Measurements from ENCODE around the gene SUN2.
A peak's percentile ranks its signal among the peaks of the same experiment; 100 is the strongest.

SUN2 gene

DNA sequence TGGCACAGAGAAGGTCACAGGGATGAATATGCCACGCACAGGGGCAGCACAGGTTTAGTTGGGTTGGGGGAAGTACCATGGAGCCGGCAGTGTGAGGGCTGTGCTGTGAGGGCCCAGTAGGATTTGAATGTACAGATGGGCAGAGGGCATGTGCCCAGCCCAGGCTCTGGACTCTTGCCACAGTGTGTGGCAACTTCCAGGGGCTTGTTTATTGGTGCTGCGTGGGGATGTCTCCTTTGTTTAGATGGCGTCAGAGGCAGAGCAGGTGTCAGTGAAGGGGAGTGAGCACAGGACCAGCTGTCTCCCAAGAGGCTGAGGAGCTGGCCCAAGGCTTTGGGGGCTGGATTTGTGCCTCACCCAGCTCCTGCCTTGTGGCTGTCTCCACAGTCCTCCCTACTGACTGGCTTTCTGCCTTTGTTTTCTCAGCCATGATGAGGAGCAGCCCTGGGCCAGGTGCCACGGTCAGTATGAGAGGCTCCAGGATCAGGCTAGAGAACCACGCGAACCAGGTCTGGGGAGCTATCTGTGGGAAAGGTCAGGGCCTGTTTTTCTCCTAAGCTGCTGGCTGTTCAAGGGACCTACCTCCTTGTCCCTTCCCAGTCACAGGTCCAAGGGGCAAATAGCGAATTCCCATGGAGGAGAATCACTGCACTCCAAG, 21.9 kb downstream of the SUN2 start:
- no peak for DNase-seq

DNA sequence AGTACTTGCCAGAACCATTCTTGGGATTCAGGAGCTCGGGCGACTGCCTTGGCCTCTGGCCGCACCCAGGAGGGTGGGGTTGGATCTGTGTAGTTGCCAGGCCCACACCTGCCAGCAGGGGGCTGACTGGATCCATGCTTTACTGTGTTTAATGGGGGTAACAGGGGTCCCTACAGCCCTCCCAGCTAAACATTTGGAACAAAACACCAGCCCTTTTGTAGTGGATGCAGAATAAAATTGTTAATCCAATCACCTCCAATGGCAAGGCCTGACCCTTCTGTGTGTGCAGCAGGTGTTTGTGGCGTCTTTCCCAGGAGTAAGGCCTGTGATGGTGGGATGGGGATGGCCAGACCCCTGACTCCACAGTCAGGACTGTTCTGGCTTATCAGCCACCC, 22.5 kb downstream of the SUN2 start:
- DNase-seq = peak; percentile 64

DNA sequence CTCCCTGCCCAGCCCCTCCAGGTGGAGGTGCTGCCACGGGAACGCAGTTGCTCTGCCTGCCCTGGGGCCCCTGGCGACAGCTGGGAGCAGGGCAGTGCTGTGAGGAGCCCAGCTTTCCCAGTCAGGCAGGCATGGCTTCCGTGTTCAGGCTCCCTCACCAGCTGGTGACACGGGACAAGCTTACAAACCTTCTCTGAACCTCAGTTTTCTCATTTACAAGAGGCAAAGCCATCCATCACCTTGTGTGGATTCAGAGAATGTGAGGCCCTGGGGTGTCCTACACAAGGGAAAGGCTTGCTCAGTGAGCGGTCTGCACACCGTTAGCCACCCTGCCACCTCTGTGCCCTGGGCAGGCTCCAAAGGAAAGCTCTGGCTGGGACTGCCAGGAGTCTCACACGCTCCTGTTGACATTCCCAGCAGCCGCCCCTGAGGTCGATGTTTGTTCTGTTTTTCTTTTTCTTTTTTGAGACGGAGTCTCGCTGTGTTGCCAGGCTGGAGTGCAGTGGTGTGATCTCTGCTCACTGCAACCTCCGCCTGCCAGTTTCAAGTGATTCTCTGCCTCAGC, 23.5 kb downstream of the SUN2 start:
- no peak for DNase-seq

DNA sequence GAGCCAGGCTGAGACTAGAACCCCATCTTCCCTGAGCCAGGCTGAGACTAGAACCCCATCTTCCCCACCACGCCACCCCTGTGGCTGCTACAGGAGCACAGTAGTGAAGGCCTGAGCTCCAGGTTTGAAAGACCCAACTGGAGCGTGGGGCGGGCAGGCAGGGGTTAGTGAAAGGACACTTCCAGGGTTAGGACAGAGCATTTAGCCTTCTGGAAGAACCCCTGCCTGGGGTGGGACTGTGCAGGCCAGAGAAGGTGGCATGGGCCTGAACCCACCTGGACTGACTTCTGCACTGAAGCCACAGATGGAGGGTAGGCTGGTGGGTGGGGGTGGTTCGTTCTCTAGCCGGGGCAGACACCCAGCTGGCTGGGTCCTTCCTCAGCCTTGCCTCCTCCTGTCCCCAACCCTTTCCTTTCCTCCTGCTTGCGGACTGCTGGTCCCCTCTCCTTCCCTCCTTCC, 24.1 kb downstream of the SUN2 start:
- DNase-seq = no peak

DNA sequence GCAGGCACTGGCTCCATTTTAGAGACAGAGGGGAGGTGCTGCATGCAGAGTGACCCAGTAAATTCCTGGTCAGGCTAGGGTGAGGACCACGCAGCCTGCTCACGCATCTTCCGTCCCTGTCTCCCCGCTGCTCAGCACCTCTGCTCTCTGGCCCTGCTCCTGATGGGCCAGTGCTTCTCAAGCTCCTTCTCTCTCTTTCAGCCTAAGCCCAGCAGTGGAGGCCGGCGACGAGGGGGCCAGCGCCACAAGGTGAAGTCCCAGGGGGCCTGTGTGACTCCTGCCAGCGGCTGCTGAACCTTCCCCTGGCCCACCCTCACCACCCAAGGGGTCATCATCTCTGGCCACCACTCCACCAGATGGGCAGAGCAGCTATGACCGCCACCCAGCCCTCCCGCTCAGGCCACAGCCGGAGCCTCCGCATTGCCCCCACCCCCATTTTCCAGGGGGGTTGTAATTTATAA, 25.4 kb downstream of the SUN2 start:
- DNase-seq = no peak

DNA sequence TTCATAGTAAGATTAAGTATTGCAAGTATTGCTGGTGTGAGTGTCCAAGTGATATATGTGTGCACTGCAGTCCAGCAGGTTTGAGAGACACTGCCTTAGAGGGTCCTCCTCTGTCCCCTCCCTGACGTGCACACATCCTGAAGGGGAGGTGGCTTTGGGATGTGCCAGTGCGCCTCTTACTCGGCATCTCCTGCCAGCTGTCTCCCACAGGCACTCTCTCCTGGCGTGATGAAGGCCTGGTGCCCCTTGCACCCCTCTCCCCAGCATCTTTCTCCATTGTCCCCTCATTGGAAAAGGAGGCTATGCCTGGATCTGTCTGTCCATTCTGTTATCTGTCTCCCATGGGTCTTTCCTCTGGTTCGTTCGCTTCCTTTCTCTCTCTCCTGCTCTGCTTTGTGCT, 25.9 kb downstream of the SUN2 start:
- DNase-seq = no peak

DNA sequence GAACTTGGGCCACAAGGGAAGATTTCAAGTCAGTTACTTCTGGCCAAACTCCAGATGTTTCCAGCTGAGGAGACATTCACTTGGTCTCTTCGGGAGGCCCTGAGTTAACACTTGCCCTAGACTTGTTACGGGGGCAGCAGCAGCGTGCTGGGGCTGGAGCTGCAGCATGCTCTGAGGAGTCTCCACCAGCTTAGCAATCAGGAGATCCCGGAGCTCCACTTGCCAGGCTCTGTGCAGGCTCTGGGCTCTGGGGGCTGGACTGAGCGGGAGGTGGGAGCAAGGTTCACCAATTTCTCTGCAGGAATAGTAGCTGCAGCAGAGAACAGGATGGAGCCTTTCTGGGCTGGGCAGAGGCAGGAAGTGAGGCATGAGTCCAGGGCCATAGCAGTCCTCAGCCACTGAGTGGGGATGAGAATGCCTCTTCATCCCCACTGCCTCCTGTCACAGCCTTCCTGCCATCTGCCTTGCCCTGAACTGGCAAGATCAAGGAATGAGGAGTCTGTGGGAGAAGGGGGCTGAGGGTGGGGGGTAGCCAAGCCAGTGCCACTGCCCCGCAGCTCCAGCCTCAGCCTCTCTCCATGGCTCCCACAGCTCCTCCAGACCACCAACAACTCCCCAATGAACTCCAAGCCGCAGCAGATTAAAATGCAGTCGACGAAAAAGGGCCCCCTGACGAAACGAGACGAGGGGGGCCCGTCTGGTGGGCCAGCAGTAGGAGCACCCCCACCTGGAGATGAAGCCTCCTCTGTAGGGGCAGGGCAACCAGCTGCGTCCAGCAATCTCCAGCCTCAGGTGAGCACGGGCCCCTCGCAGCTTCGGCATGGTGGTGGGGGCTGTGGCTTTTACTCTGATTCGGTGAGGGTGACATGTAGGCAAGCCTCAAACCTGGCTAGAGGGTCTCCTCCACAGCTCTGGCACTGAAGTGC, 26.7 kb downstream of the SUN2 start:
- no peak for DNase-seq

DNA sequence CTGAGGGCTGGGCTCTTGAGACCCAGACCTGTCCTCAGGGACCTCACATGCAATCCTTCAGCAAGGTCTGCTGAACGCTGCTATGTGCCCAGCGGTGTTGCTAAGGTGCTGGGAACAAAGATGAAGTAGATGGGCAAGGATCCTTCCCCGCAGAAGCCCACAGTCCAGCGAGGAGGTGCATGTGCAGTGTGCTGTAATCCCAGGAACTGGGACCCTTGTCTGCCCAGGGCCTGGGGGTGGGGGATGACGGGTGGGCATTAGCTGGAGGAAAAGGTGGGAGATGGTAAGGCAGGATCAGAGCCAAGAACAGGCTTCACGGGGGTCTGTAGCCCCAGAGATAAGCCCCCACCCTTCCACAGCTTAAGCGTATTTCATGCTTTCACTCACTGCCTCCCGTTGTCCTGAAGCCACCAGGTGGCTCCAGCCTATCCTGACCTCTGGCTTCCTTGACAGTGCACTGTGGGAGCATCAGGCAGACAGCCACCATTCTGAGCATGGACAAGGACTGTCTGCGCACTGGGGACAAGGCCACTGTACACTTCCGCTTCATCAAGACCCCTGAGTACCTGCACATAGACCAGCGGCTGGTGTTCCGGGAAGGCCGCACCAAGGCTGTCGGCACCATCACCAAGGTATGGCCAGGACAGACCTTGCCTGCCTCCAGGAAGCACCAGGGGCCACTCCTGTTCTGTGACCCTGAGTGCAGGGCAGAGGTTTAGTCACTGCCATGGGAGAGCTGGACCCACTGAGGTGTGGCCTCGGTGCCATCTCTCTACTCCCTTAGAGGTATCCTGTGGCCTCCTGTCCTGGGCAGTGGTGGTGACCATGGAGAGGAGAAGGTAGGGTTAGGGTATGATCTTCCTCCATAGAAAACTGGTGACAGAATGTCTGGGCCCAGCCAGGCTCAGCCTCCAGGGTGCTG, 28.0 kb downstream of the SUN2 start:
- no peak for DNase-seq

DNA sequence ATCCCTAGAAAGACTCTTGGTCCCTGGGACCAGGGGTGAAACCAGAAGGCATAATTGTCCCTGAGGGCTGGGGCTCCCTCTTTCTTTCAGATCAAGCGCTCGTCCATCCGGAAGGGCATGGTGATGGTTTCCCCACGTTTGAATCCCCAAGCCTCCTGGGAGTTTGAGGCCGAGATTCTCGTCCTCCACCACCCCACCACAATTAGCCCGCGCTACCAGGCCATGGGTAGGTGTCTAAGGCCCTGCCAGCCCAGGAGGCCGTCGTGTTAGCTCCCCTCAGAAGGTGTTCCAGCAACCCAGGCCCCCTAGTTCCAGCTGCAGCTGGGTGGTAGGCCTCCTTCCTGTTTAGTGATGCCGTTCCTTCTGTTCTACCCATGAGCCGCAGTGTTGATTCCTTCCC, 28.7 kb downstream of the SUN2 start:
- DNase-seq = no peak

DNA sequence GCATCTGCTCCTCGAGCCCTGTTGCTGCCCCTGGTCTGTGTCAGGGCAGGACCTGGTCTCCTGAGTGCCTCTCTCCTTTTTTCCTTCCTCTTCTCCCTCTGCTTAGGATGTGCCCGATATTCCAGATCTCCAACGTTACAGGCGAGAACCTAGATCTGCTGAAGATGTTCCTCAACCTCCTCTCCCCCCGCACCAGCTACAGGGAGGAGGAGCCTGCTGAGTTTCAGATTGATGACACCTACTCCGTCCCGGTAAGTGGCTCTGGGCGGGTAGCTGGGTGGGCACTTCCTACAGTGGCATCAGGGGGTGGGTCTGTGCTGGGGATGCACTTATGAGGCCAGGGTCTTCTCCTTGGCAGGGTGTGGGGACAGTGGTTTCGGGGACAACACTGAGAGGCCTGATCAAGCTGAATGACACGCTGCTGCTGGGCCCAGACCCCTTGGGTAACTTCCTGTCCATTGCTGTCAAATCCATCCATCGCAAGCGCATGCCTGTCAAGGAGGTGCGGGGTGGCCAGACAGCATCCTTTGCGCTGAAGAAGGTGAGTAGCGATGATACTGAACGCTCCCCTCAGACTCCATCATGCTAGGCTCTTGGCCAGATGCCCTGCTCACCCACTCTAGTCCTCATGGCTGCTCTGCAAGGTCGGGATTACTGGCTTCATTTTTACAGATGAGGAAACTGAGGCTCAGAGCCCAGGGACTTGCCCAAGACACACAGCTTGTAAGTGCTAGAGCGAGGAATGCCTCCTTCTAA, 29.7 kb downstream of the SUN2 start:
- DNase-seq = no peak

DNA sequence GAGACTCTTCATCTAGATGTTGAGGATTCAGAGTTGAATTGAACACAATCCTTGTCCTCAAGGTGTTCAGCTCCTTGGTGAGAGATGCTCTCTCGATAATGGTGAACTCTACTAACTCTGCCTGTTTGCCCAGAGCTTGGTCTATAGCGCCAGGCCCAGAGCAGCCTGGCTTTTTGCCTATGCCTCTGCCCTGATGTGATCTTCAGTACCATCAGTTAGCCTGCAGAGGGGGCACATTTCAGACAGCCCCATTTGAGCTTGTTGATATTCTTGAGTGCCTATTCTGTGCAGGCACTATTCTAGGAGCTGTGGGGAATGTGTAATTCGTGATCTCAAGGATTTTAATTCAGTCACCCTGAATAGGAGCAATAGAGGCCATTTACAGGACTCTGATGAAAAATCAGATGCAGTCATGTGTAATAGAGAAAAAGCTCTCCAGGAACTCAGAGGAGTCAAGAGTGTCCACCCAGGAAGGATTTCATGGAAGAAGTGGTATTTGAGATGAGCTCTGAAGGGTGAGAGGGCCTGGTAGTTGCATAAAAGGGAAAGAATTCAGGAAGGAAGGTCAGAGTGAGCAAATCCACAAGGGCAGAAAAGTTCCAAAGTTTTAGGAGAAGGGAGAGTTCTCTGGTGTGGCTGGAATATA, 30.7 kb downstream of the SUN2 start:
- DNase-seq = no peak

DNA sequence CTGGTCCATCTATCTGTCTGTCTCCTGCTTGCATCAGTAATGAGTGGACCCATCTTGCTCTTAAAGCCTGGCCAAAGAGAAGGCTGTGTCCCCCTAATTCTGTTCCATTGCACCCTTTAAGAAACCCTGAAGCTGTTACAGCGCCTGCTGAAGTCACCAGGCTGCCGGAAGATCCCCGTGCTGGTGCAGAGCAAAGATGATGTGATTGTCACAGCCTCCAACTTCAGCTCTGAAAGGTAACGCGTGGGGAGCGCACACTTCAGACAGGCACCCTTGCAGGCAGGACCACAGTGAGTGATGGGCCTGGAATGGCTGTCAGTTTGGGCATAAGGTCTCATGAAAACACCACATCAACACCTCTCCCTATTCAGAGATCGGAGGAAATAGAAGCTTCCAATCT, 31.6 kb downstream of the SUN2 start:
- DNase-seq = no peak

DNA sequence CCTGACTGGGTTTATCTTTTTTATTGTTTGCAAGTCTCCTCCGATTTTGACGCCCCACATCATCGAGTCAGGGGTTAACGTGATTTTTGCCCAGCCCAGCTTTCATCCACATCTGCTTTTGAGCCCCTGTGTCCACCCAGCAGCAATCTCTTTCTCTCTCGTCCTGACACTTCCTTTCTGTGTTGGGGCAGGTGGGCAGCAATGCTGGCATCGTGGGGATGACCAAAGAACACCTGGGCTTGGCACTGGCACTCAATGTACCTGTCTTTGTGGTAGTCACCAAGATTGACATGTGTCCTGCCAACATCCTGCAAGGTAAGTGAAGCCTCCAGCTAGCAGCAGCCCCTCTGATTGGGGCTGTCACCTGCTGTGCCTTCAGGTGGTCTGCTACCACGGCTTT, 34.2 kb downstream of the SUN2 start:
- DNase-seq = no peak

DNA sequence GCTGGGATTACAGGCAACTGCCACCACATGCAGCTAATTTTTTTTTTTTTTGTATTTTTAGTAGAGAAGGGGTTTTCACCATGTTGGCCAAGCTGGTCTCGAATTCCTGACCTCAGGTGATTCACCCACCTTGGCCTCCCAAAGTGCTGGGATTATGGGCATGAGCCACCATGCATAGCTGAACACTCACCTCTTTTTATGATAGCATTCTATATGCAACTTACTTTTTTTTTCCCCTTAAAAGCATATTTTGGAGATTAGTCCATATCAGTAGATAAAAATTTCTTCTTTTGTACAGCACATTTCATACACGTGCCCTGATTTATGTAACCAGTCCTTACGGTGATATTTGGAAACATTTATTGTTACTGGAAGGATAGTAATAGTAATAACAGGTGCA, 35.4 kb downstream of the SUN2 start:
- DNase-seq = no peak

DNA sequence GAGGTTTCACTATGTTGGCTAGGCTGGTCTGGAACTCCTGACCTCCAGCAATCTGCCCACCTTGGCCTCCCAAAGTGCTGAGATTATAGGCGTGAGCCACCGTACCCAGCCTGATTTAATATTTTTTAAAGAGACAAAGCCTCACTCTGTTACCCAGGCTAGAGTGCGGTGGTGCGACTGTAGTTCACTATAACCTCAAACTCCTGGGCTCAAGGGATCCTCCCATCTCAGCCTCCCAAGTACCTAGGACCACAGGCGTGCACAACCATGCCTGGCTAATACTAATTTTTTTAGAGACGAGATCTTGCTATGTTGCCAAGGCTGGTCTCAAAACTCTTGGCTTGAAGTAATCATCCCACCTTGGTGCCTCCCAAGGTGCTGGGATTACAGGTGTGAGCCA, 36.6 kb downstream of the SUN2 start:
- no peak for DNase-seq

DNA sequence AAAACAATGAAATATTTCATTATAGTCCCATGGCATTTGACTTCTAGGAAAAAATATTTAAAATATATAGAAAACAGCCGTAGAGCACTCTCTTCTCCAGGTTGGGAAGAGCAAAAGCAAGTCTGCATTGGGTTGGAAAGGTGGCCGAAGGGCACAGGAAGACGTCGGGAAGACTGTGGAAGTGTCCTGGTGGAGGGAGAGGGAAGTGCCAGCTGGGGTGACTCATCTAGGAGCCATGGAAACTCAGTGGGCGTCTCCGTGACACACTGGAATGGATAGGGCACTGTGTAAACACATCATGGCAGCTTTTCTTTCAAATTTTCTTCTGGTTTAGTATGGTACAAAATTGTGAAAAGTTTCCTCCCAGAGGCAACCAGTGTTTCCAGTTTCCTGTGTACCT, 37.4 kb downstream of the SUN2 start:
- no peak for DNase-seq

DNA sequence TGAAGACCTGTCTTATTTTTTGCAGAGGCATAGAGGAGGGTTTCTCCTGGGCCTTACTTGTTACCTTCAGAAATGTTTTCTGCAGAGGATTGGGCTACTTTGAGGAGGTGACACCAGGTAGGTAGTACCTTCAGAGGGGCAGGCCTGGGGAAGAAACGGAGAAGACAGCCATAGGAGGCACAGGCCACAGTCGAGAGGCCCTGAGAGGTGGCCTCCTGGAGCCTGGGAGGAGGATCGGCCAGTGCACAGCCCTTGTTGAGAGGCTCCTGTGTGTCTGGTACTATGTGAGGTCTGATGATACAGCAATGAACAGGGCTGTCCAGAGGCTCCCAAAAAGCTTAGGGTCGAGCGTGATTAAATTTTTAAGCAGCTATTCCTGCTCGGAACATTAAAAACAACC, 38.6 kb downstream of the SUN2 start:
- no peak for DNase-seq

DNA sequence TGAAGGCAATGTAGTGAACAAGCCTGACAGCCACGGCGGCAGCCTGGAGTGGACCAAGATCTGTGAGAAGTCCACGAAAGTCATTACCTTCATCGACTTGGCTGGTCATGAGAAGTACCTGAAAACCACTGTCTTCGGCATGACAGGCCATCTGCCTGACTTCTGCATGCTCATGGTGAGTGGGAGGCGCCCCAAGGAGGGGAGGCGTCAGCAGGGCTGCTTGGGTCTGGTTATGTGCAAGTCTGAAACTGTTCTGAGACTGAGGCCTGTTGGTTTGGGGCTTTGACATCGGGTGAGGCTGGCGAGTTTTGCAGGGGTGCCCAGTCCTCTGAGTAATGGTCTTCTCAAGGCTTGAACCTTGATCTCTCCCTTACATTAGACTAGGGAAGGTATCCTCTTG, 39.0 kb downstream of the SUN2 start:
- DNase-seq = no peak

DNA sequence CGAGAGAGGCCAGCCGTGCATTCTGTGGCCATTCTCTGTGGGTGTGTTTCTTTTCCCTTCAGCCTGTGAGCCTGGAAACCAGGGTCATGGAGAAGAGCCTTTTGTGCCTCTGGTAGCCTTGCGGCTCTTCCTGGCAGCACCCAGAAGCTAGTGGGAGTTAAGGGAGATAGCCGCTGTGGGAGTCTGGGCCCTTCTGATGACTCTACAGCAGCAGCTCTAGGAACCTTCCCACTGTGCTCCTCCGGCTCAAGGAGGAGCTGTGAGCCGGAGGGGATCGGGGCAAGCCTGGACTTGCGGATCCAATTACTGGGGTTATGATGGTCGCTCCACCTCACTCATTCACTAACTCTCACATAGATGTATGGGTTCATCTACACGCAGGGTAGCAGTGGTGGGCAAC, 39.5 kb downstream of the SUN2 start:
- DNase-seq = no peak

DNA sequence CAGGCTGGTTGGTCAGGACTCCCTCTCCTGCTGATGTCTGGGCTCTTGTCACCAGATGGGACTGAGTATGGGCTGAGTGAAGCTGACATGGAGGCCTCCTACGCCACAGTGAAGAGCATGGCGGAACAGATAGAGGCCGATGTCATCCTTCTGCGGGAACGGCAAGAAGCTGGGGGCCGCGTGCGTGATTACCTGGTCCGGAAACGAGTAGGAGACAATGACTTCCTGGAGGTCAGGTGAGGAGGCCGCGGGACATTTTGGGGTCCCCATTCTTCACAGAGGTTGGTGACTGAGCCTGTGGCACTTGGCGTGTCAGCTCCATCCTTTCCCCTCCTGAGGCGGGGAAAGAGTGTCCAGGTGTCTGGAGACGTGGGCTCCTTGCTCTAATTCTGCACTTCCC, 39.9 kb downstream of the SUN2 start:
- DNase-seq = no peak

DNA sequence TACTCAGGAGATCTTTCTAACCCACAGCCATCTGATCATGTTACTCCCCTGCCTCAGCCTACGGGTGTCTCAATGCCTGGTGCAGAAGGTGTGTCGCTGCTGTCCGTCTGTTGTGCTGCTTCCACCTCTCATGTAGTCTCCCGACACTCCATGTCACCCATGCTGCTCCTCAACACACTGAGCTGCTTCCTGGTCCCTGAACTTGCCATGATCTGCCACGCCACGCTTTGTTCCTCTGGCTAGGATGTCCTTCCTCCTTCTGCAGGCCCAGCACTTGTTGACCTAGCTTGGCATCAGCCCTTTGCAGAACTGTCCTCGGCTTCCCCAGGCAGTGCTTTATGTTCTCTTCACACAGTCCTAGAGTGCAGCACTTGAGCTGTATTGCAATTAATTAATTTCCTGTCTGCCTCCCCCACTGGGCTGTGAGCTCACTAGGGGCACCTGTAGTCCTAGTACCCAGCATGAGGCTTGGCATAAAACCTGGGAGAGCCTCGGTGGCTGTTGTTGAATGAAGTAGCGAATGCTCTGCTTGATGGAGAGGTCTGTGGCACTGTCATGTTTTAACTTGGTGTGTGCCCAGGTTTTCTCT, 40.5 kb downstream of the SUN2 start:
- no peak for DNase-seq

Measured in activated CD8-positive, alpha-beta memory T cell treated with anti-CD3 and anti-CD28 coated beads, Interleukin-2, amount 50 U/mL, for 4 hours (primary cell).